ENCODE measurements around the gene ZNF598. TPM values are rescaled to one million over a fixed set of nuclear protein-coding genes. Genes with fewer than 3 reads are reported as not detected.
A peak's percentile ranks its signal among the peaks of the same experiment; 100 is the strongest.

Gene ZNF598
- total RNA-seq, 2 experiments from 2014 or later = 67.8 to 77.1 TPM

DNA sequence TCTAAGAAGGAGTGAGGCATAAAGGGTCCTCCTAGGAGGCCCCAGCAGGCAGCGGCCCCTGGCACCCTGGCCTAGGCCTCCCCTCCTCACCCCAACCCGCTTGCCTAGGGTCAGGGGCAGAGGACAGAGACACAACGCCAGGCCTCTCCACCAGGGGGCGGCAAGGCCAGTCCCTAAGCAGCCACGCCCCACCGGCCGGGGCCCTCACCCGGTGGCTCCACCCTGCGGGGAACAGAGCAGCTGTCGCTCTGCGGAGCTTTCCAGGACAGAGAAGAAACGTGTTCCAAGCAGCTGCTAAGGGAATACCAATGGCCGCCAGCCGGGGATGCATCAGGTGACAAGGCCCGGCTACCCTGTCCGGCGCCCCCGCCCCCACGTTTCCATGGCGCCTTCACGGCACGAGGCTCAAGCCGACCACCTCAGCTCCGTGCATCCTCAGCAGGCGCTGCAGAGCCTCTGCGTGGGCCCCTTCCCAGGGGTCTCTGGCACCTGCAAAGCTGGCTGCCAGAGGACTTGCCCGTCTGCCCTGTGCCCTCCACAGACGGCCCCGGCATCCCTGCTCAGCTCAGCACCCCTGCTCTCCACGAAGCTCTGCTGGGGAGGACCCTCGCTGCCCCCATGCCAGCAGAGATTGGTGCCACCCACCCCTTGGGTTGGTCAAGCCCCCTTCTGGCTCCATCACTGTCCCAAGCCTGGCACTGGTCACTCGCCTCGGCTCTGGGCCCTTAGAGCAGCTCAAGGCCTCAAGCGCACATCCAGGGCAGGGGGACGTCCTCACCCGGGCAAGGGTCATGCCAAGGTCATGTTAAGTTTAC, 5.6 kb downstream of the ZNF598 start:
- POLR2A ChIA-PET = interaction anchor here (0.8 to 1.6 kb wide), 6 partner anchors 13 to 151 kb away, joined by 3 to 8 read pairs (median 4); partner anchors contain the start of genes RAB26, RPS2 and TRAF7
- H3K9me3 Mint-ChIP-seq = no peaks in the 10 kb centered on the region
- H3K27me3 Mint-ChIP-seq = no peaks in the 10 kb centered on the region

DNA sequence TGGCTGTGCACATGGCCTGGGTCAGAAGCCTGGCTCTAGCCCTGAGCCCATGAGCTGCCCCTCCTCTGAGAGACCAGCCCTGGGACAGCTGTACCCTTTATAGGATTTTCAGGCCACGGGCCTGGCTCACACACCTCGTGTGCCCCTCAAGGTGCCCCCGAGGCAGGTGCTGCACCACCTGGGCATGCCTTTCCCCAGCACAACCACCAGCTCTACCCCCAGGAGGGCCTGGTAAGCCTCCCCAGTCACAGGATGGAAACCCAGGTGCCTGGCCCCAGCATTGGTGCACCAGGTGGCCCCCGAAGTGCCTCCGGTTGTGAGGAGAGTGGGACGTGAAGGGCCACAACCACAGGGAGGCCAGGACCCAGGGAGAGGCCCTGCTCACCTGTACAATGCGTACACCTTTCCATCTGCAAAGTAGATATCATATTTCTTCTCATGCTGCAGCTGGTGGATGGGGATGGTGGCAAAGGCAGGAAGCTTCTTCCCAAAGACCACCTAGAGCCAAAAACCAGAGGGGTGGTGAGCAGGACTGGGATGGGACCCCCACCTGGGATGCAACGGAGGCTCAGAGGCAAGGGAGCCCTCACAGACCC, 6.3 kb downstream of the ZNF598 start:
- Mint-ChIP-seq H3K27me3 (no peaks in the 10 kb centered on the region), H3K9me3 (no peaks in the 10 kb centered on the region), H3K4me3 (no peak overlapping the region), H3K36me3 (peaks cover under 1% of the 10 kb centered on the region), H3K27ac (no peak overlapping the region), H3K4me1 (peaks cover 17% of the 10 kb centered on the region)
- POLR2A ChIA-PET = interaction anchor here (0.8 to 1.6 kb wide), 5 partner anchors 13 to 151 kb away, joined by 3 to 8 read pairs (median 6); partner anchors contain the start of genes RAB26 and RPS2
- DNase-seq = no peak
- ATAC-seq (ENCODE audit: low read depth) = no peak

More for the DNA sequence above, 5.6 kb downstream of the ZNF598 start:
- DNase-seq = peak; percentile 92
- ATAC-seq (ENCODE audit: low read depth) = peak; percentile 77
- H3K4me3 Mint-ChIP-seq = no peak overlapping the region
- peaks cover 21% of the 10 kb centered on the region for H3K4me1 Mint-ChIP-seq
- H3K27ac Mint-ChIP-seq = no peak overlapping the region
- H3K36me3 Mint-ChIP-seq = no peaks in the 10 kb centered on the region

DNA sequence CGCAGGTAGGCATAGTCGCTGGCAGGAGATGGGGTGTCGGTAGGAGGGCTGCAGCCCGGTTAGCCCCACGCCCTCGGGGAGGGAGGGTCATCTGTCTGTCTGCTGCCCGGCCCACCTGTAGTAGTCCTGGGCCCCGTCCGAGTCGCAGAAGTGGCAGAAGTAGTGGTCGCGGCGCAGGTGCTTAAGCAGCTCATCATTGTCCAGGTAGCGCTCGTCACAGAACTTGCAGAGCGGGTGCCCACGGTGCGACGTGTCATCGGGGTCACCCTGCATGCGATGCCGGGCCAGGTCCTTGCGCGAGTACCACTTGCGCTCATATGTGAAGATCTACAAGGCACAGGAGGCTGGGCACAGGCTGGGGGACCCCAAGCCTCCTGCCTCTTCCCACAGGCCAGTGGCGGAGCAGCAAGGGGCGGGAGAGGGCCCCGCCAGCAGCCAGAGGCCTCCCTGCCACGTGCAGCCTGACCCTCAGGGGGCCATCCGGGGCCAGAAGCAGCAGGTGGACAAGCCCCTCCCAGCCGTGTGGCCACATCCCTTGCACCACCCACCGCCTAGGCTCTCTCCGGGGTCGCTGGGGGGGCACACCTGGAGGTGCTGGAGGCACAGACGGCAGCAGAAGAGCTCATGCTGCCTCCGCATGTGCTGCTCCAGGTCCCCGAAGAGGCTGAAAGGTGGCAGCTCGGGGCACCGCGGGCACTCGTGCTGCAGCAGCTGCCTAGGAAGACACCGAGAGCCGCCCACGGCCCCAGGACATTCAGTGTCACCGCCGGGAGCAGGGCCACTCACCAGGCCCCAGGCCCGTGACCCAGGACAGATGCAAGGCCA, 7.0 kb downstream of the ZNF598 start:
- POLR2A ChIA-PET = interaction anchor here (0.6 to 1.6 kb wide), 5 partner anchors 12 to 266 kb away, joined by 3 to 8 read pairs (median 3); no protein-coding TSS in a partner anchor
- DNase-seq = no peak
- no peaks in the 10 kb centered on the region for H3K27me3 Mint-ChIP-seq
- H3K9me3 Mint-ChIP-seq = no peaks in the 10 kb centered on the region
- H3K4me3 Mint-ChIP-seq = no peak overlapping the region
- peaks cover 9% of the 10 kb centered on the region for H3K4me1 Mint-ChIP-seq
- ATAC-seq (ENCODE audit: low read depth) = no peak
- no peak overlapping the region for H3K27ac Mint-ChIP-seq
- peaks cover 2% of the 10 kb centered on the region for H3K36me3 Mint-ChIP-seq

DNA sequence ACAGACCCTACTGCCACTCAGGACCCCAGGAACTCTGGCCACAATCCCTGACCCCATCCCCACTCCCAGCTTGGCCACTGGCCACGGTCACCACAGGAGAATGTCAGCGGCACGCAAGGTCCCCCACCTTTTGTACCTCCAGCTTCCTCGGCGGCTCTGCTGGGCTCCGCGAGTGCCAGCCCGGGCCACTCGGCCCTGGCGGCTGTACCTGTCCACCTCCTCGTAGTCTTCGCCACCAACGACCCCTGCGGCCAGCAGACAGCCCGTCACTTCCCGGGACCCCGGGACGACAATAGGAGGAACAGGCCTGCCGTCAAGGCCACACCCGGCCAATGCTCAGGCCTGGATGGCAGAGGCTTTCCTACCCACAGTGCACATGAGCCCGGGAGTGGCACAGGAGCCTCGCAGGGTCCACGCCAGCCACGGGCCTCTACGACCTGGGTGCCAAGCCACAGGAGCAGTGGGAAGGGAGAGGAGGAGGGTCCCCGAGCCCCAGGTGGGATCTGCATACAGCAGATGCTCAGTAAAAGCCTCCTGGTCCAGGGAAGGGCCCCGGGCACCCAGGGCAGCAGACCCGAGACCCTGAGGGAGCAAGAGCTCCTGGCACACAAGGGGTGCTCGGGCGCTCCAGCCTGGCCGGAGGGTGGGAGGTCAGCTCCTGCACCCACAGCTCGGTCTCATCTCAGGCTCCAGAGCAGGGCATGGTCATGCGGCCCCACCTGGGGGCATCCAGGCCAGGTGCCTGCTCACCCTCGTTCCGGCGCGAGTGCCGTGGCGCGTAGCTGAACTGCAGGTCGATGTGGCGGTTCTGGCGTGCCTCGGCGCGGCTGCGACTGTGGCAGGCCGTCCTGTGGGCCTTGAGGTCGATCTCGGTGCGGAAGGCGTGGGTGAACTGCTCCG, 7.9 kb downstream of the ZNF598 start:
- Mint-ChIP-seq H3K9me3 (no peaks in the 10 kb centered on the region), H3K27me3 (no peaks in the 10 kb centered on the region), H3K36me3 (peaks cover 3% of the 10 kb centered on the region), H3K4me1 (peaks cover 7% of the 10 kb centered on the region), H3K4me3 (no peak overlapping the region), H3K27ac (no peak overlapping the region)
- POLR2A ChIA-PET = interaction anchor here (0.6 to 1.5 kb wide), 3 partner anchors 30 to 267 kb away, joined by 3 read pairs; no protein-coding TSS in a partner anchor
- no peak for ATAC-seq (ENCODE audit: low read depth)
- DNase-seq = no peak

DNA sequence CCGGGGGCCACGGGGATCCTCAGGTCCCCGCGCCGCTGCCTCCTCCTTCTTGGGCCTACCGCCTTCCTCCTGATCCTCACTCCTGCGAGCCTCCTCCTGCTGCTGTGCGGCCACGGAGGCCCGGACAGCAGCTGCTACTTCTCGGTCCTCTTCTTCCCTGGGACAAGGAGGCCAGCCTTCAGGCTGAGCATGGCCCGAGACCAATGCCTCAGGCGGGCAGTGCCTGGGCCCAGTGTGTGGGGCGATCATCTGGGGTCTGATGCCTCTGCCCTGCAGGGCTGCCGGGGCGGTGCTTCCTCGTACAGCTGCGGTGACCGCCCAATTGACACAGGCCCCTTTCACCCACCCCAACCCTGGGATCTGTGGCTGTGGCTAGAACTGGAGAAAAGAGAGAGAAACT, 8.6 kb downstream of the ZNF598 start:
- no peak for DNase-seq
- POLR2A ChIA-PET = no interaction called here
- Mint-ChIP-seq H3K27ac (no peak overlapping the region), H3K9me3 (no peaks in the 10 kb centered on the region), H3K4me3 (no peak overlapping the region), H3K27me3 (no peaks in the 10 kb centered on the region), H3K4me1 (peaks cover 7% of the 10 kb centered on the region), H3K36me3 (peaks cover 4% of the 10 kb centered on the region)
- ATAC-seq (ENCODE audit: low read depth) = no peak

DNA sequence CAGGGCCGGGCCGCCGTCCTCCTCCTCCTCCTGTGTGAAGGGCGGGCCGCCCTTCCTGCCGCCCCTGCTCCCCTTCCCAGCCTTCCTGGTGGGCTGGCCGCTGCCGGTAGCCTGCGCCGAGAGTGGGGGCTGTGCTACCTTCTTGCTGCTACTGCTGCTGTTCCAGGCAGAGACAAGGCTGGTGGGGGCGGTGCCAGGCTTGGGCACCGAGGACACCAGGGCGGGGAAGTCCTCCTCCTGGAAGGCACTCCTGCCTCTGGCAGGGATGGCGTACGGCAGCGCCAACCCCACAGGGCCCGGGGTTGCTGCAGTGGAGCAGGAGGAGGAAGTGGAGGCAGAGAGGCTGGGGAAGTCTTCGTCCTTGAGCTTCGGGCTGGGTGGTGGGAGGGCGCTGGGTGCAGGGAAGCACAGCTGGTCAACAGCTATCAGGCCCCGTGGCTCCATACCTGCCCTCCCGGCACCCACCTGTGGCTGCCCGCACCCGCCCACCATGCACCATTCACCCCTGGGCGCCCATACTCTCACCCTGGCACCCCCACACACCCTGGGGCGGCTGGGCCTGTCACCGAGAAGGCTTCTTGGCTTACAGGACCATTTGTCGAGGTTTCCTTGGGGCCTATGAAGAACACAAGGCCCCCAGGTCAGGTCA, 9.6 kb downstream of the ZNF598 start:
- Mint-ChIP-seq H3K4me1 (peaks cover 5% of the 10 kb centered on the region), H3K9me3 (no peaks in the 10 kb centered on the region), H3K36me3 (peaks cover 9% of the 10 kb centered on the region), H3K4me3 (no peak overlapping the region), H3K27me3 (no peaks in the 10 kb centered on the region), H3K27ac (no peak overlapping the region)
- POLR2A ChIA-PET = no interaction called here
- no peak for DNase-seq
- ATAC-seq (ENCODE audit: low read depth) = no peak

- POLR2A ChIA-PET = interaction anchor here (1.1 kb wide), 1 partner anchor 156 kb away, joined by 3 read pairs; the partner anchor contains the start of gene TRAF7
- H3K27ac Mint-ChIP-seq = no peak overlapping the region
- ATAC-seq (ENCODE audit: low read depth) (no peak), DNase-seq (no peak)
- no peak overlapping the region for H3K4me3 Mint-ChIP-seq
- H3K36me3 Mint-ChIP-seq = peaks cover 9% of the 10 kb centered on the region
- peaks cover 5% of the 10 kb centered on the region for H3K4me1 Mint-ChIP-seq
- H3K9me3 Mint-ChIP-seq = no peaks in the 10 kb centered on the region
- no peaks in the 10 kb centered on the region for H3K27me3 Mint-ChIP-seq
Observed at GRCh38 chr16:1998852-1999801, 10.5 kb downstream of the ZNF598 start.

- DNase-seq (no peak), ATAC-seq (ENCODE audit: low read depth) (no peak)
- H3K4me1 Mint-ChIP-seq = peaks cover 5% of the 10 kb centered on the region
- H3K4me3 Mint-ChIP-seq = no peak overlapping the region
- POLR2A ChIA-PET = interaction anchor here (1.1 kb wide), 1 partner anchor 157 kb away, joined by 3 read pairs; the partner anchor contains the start of gene TRAF7
- no peaks in the 10 kb centered on the region for H3K27me3 Mint-ChIP-seq
- no peak overlapping the region for H3K27ac Mint-ChIP-seq
- H3K9me3 Mint-ChIP-seq = no peaks in the 10 kb centered on the region
- peaks cover 9% of the 10 kb centered on the region for H3K36me3 Mint-ChIP-seq
Observed at GRCh38 chr16:1998360-1998835, 11.2 kb downstream of the ZNF598 start.

DNA sequence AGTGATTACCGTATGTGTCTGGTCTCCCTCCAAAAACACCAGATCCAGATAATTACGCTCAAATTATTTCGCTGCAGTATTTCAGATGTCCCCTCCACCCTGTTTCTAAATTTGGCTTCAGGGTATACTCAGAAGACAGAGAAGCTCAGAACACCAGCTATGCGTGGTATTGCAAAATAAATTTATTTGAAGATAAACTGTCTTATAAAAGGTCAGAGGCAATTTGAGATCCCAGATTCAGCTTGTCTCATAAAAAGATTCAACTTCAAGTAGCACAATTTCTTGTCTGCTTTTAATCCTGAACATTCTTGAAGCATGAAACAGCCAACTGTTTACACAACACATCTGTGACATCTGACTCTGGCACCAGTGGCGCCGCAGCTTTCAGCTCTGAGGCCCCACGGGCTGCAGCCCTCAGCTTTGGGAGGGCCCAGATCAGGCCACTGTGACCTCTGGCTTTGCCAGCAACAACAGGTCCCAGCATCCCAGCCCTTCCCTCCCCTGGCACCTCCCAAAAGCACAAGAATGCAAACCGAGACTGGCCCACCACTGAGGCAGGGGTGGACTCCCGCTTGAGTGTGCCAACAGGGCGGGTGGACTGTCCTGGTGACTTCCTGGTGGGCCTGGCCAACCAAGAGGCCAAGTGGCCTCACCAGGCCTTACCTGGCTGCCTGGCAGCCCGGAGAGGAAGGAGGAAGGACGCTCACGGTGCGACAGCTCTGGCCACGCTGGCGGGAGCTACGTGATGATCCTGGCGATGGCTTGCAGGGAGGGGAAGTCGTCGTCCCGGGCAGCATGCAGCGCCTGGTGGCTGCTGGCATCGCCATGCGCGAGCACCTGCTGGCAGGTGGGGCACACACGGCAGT, 11.9 kb downstream of the ZNF598 start:
- Mint-ChIP-seq H3K36me3 (peaks cover 9% of the 10 kb centered on the region), H3K4me1 (peaks cover 7% of the 10 kb centered on the region), H3K27ac (no peak overlapping the region), H3K9me3 (no peaks in the 10 kb centered on the region), H3K4me3 (no peak overlapping the region), H3K27me3 (no peaks in the 10 kb centered on the region)
- DNase-seq = no peak
- POLR2A ChIA-PET = interaction anchor here (0.8 to 1.5 kb wide), 3 partner anchors 11 to 158 kb away, joined by 3 to 4 read pairs (median 3); partner anchors contain the start of genes TBL3 and TRAF7
- no peak for ATAC-seq (ENCODE audit: low read depth)

DNA sequence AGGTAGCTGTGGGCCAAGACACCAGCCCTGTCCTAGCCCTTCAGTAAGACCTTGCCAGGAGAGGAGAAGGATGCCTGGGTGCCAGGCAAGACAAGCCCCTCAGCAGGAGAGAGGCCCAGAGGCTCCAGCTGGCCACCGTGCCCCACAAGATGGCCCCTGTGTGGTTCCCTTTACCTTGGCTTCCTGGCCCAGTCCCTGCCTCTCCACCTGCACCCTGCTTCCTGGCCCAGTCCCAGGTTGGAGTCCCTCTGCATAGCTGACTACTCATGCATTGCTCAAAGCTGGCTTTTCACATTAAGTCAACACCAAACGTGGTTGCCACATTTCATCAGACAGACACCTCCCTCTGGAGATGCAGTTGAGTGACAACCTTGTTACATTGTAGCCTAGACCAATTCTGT, 15.9 kb downstream of the ZNF598 start:
- peaks cover 18% of the 10 kb centered on the region for H3K4me1 Mint-ChIP-seq
- peak overlapping the region; percentile 71 for H3K27ac Mint-ChIP-seq
- ATAC-seq (ENCODE audit: low read depth) = no peak

More for the DNA sequence above, 15.9 kb downstream of the ZNF598 start:
- no peaks in the 10 kb centered on the region for H3K9me3 Mint-ChIP-seq
- H3K27me3 Mint-ChIP-seq = peaks cover 8% of the 10 kb centered on the region
- POLR2A ChIA-PET = interaction anchor here (1.9 kb wide), 1 partner anchor 22 kb away, joined by 7 read pairs; the partner anchor contains the start of gene TBL3
- peaks cover 9% of the 10 kb centered on the region for H3K36me3 Mint-ChIP-seq
- H3K4me3 Mint-ChIP-seq = no peak overlapping the region
- DNase-seq = no peak

All from activated naive CD8-positive, alpha-beta T cell treated with anti-CD3 and anti-CD28 coated beads, Interleukin-2, amount 10 ng/mL, durations not matched to agents 7 days and 5 days (primary cell).